Loucy (cell line): ENCODE results near the gene PDE3B.

ENCODE experiments used
- H2AFZ ChIP-seq: fragments of 200-600 bp; sonication (generic); 2 replicates; pipeline ENCODE4 v1.6.0; 2016; ENCODE audit warnings: antibody characterized with exemption, mild to moderate bottlenecking, low read length, moderate library complexity
- H3F3A ChIP-seq: fragments of 200-600 bp; 2 replicates; pipeline ENCODE4 v1.6.0; 2016; ENCODE audit warnings: antibody characterized with exemption, low read depth, mild to moderate bottlenecking
- H3K27me3 ChIP-seq: fragments of 200-600 bp; sonication (generic); 2 replicates; pipeline ENCODE4 v1.6.1; 2014; ENCODE audit warnings: low read length, mild to moderate bottlenecking; ENCODE audit not compliant: insufficient read depth, poor library complexity, severe bottlenecking
- H3K36me3 ChIP-seq: fragments of 200-600 bp; sonication (generic); 2 replicates; pipeline ENCODE4 v1.6.1; 2016; ENCODE audit warnings: low read length; ENCODE audit not compliant: insufficient read depth
- H3K4me1 ChIP-seq: fragments of 200-600 bp; sonication (generic); 2 replicates; pipeline ENCODE4 v1.5.1; 2014; ENCODE audit warnings: low read length, mild to moderate bottlenecking; ENCODE audit not compliant: insufficient read depth, poor library complexity, severe bottlenecking
- H3K4me2 ChIP-seq: fragments of 200-600 bp; sonication (generic); 2 replicates; pipeline ENCODE4 v1.6.0; 2014; ENCODE audit warnings: antibody characterized with exemption, low read length, low read depth, mild to moderate bottlenecking; ENCODE audit not compliant: poor library complexity, severe bottlenecking
- H3K4me3 ChIP-seq: fragments of 200-600 bp; sonication (generic); 2 replicates; pipeline ENCODE4 v1.5.1; 2014; ENCODE audit warnings: low read length, mild to moderate bottlenecking, mixed read lengths; ENCODE audit not compliant: poor library complexity, severe bottlenecking
- H3K79me2 ChIP-seq: fragments of 200-600 bp; sonication (generic); 2 replicates; pipeline ENCODE4 v1.6.1; 2014; ENCODE audit warnings: low read length; ENCODE audit not compliant: insufficient read depth
- H3K9ac ChIP-seq: fragments of 200-600 bp; sonication (generic); 2 replicates; pipeline ENCODE4 v1.6.0; 2014; ENCODE audit warnings: mild to moderate bottlenecking, low read depth, low read length, moderate library complexity; ENCODE audit not compliant: poor library complexity, severe bottlenecking
- H3K9me2 ChIP-seq: fragments of 200-600 bp; sonication (generic); replicated peaks from 2 replicates; pipeline ENCODE4 v1.6.1; 2016; ENCODE audit warnings: low read depth, low read length, mixed read lengths
- H3K9me3 ChIP-seq: fragments of 200-600 bp; sonication (generic); 2 replicates; pipeline ENCODE4 v1.6.1; 2014; ENCODE audit warnings: mild to moderate bottlenecking, antibody characterized with exemption, low read length, low read depth; ENCODE audit not compliant: insufficient read depth
- H4K20me1 ChIP-seq: fragments of 200-600 bp; sonication (generic); 2 replicates; pipeline ENCODE4 v1.6.0; 2014; ENCODE audit warnings: antibody characterized with exemption, low read length, mild to moderate bottlenecking; ENCODE audit not compliant: insufficient read depth, poor library complexity, severe bottlenecking
- EZH2phosphoT487 ChIP-seq: fragments of 200-600 bp; IDR thresholded peaks from 2 replicates; pipeline ENCODE4 v1.6.1; 2018; ENCODE audit warnings: antibody characterized with exemption, mild to moderate bottlenecking, moderate library complexity, borderline replicate concordance
- TF ChIP-seq, protein P1 (sequence below): fragments of 200-600 bp; sonication (generic); conservative IDR thresholded peaks from 2 replicates; pipeline ENCODE4 v1.5.1; 2014; ENCODE audit warnings: mild to moderate bottlenecking, antibody characterized with exemption, low read length

Gene PDE3B

DNA sequence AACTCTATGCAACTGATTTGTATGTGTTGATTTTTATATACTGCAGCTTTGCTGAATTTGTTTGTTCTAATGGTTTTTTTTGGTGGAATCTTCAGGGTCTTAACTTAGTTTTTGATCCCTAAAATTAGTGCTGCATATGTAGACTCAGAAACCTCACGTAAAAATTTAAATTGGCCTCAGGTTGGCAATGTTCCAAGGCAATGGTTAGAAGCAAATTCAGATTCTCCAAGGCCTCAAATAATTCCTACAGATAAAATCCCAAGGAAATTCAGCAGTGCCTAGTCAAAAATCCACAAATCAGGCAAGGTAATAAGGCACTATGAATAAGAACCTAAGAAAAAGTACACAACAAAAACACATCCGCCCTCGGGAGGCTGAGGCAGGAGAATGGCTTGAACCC is 9.5 kb downstream of the PDE3B start:
- Histone ChIP-seq H3K27me3 (no peaks in the 10 kb centered on the region), H3K9me2 (no peaks in the 10 kb centered on the region), H2AFZ (no peak overlapping the region), H4K20me1 (peaks cover 74% of the 10 kb centered on the region), H3K4me2 (peak overlapping the region; percentile 89), H3K4me1 (peaks cover 69% of the 10 kb centered on the region), H3K4me3 (peak overlapping the region; percentile 93), H3K9me3 (no peaks in the 10 kb centered on the region), H3K79me2 (peaks cover 98% of the 10 kb centered on the region), H3F3A (no peaks in the 10 kb centered on the region; the same call in 1 of the 2 replicates), H3K36me3 (peaks cover 28% of the 10 kb centered on the region), H3K9ac (no peak overlapping the region)
- TF ChIP-seq, protein P1, sequence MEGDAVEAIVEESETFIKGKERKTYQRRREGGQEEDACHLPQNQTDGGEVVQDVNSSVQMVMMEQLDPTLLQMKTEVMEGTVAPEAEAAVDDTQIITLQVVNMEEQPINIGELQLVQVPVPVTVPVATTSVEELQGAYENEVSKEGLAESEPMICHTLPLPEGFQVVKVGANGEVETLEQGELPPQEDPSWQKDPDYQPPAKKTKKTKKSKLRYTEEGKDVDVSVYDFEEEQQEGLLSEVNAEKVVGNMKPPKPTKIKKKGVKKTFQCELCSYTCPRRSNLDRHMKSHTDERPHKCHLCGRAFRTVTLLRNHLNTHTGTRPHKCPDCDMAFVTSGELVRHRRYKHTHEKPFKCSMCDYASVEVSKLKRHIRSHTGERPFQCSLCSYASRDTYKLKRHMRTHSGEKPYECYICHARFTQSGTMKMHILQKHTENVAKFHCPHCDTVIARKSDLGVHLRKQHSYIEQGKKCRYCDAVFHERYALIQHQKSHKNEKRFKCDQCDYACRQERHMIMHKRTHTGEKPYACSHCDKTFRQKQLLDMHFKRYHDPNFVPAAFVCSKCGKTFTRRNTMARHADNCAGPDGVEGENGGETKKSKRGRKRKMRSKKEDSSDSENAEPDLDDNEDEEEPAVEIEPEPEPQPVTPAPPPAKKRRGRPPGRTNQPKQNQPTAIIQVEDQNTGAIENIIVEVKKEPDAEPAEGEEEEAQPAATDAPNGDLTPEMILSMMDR, result no peak
- no peak for TF ChIP-seq EZH2phosphoT487

DNA sequence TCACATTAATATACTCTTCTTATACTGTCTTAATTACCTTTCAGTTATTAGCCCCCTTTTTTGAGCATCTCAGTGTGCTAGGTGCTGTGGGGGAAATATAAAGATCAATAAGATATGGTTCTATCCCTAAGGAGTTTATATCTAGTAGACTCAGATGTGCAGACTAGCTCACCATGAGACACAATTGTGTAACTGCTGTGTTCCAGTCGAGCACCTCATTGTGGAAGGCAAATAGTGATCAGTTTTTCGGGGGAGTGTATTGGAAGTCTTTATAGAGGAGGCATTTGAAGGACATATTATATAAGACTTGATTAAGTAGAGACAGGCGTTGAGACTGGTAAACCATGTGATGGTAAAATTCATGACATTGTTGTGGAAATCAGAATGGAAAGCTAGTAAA is 11.8 kb downstream of the PDE3B start:
- Histone ChIP-seq H4K20me1 (peaks cover 57% of the 10 kb centered on the region), H3K4me2 (peak overlapping the region; percentile 9), H2AFZ (no peak overlapping the region), H3K36me3 (peaks cover 50% of the 10 kb centered on the region), H3F3A (no peaks in the 10 kb centered on the region; the same call in 1 of the 2 replicates), H3K79me2 (peaks cover 94% of the 10 kb centered on the region), H3K4me3 (no peak overlapping the region), H3K27me3 (no peaks in the 10 kb centered on the region), H3K9me2 (no peaks in the 10 kb centered on the region), H3K4me1 (peaks cover 46% of the 10 kb centered on the region), H3K9me3 (peaks cover 7% of the 10 kb centered on the region; the same call in 1 of the 2 replicates), H3K9ac (no peak overlapping the region)
- TF ChIP-seq EZH2phosphoT487, result no peak
- TF ChIP-seq, protein P1, result no peak

DNA sequence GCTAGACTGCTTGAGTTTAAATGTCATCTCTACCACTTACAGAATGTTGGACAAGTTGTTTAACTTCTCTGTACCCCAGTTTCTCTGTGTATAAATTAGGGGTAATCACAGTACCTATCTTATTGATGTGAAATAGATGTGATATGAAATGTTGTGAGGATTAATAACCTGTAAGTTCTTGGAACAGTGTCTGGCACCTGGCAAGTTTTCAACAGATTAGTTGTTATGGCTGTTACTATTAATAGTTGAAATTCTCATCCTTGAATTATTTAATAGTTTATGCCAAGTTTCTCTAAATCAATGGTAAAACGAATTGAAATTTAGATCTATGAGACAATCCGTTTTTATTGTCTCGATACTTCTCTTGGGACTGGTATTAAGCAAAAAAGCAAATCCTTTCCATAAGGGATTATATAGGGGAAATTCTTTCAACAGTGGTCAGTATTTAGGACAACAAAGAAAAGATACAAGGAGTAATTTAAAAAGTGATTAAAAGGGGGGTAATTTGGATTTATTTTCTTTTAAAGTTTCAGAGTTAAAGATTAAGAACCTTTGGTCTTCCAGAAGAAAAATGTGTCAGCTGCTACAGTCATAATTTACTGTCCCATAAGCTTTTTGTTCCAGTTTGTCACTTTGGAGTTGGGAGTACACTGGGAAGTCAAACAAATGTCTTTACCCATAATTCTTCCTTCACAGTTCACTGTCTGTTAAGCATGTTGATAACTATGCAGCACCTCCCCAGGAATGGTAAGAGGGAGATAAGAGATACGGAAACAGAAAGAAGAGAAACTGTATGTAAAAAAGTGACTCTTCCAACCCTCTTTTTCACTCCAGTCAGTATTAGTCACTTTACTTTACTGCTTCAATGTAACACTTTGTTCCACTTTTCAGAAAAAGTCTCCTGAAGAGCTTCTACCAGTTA is 13.2 kb downstream of the PDE3B start:
- Histone ChIP-seq H3K4me2 (peak overlapping the region; percentile 19), H3K9ac (no peak overlapping the region), H3K4me3 (no peak overlapping the region), H2AFZ (no peak overlapping the region), H4K20me1 (peaks cover 44% of the 10 kb centered on the region), H3K27me3 (no peaks in the 10 kb centered on the region), H3K79me2 (peaks cover 80% of the 10 kb centered on the region), H3K9me3 (peaks cover 7% of the 10 kb centered on the region; the same call in 1 of the 2 replicates), H3K36me3 (peaks cover 50% of the 10 kb centered on the region), H3K4me1 (peaks cover 35% of the 10 kb centered on the region), H3F3A (no peaks in the 10 kb centered on the region; the same call in 1 of the 2 replicates), H3K9me2 (no peaks in the 10 kb centered on the region)
- TF ChIP-seq, protein P1, result no peak
- no peak for TF ChIP-seq EZH2phosphoT487
